GM19468 (cell line): ENCODE measurements around the gene C16orf78.
A peak's percentile ranks its signal among the peaks of the same experiment; 100 is the strongest.
"Not testable (repeated sequence)": the region's sequence is repeated elsewhere in the genome, so short reads cannot be mapped to it uniquely, and the experiment has no call there.

Experiments used
- ATAC-seq: cut with Tn5 transposase; IDR thresholded peaks from one replicate; pipeline ENCODE4 v1.9.1; 2021; ENCODE audit warnings: mild to moderate bottlenecking, moderate library complexity, moderate number of reproducible peaks; ENCODE audit not compliant: unreplicated experiment; ENCODE audit errors: extremely low read depth

The C16orf78 gene

GRCh38 chr16:49348408-49349176, 25.0 kb upstream of the C16orf78 start:
- no peak for ATAC-seq

GRCh38 chr16:49349446-49350168, 24.0 kb upstream of the C16orf78 start:
- no peak for ATAC-seq

- ATAC-seq: no peak
These were observed 23.1 kb upstream of the C16orf78 start for GRCh38 chr16:49350265-49351095.

GRCh38 chr16:49351096-49351487, 22.5 kb upstream of the C16orf78 start:
- no peak for ATAC-seq

- no peak for ATAC-seq
These were observed 20.7 kb upstream of the C16orf78 start for GRCh38 chr16:49352892-49353291.

- no peak for ATAC-seq
These were observed 19.9 kb upstream of the C16orf78 start for GRCh38 chr16:49353680-49354079.

GRCh38 chr16:49354101-49354500, 19.5 kb upstream of the C16orf78 start:
- ATAC-seq: no peak

- no peak for ATAC-seq
These were observed 18.6 kb upstream of the C16orf78 start for GRCh38 chr16:49354991-49355390.

- ATAC-seq: no peak
These were observed 17.5 kb upstream of the C16orf78 start for GRCh38 chr16:49355933-49356665.

GRCh38 chr16:49356728-49357488, 16.7 kb upstream of the C16orf78 start:
- ATAC-seq: no peak

- ATAC-seq: no peak
These were observed 14.0 kb upstream of the C16orf78 start for GRCh38 chr16:49359591-49359990.

- not testable (repeated sequence) for ATAC-seq
These were observed 11.9 kb upstream of the C16orf78 start for GRCh38 chr16:49361731-49362130.

- no peak for ATAC-seq
These were observed 11.4 kb upstream of the C16orf78 start for GRCh38 chr16:49362230-49362629.

- ATAC-seq: peak; percentile 72
These were observed 7.7 kb upstream of the C16orf78 start for GRCh38 chr16:49365711-49366509.

GRCh38 chr16:49366669-49367068, 6.9 kb upstream of the C16orf78 start:
- ATAC-seq: peak; percentile 67

GRCh38 chr16:49369651-49370611, 3.7 kb upstream of the C16orf78 start:
- no peak for ATAC-seq

GRCh38 chr16:49376206-49376605, 2.6 kb downstream of the C16orf78 start:
- no peak for ATAC-seq
